Measurements from ENCODE around the gene FARS2.

GRCh38 chr6:5662797-5663196 lies 401.5 kb downstream of the FARS2 start:
- TF ChIP-seq CTCF (IDR thresholded peaks at IDR 0.05) (no peak), POLR2A (IDR thresholded peaks at IDR 0.05) (no peak)

All from vagina (tissue), 2 donors.